GM18861 (cell line): ENCODE measurements around the gene NDUFA13.
A peak's percentile ranks its signal among the peaks of the same experiment; 100 is the strongest.
"Not testable (repeated sequence)": the region's sequence is repeated elsewhere in the genome, so short reads cannot be mapped to it uniquely, and the experiment has no call there.

Source experiments
- ATAC-seq: cut with Tn5 transposase; IDR thresholded peaks from one replicate; pipeline ENCODE4 v1.9.1; 2021; ENCODE audit not compliant: unreplicated experiment

Gene NDUFA13

GRCh38 chr19:19515642-19516519 lies at the start of gene NDUFA13:
Gene NDUFA13, plus strand, starts transcription at chr19:19516225. Its CDS starts 14 bp downstream, at chr19:19516239.
- ATAC-seq = peak; percentile 82

- ATAC-seq = no peak
Measured at GRCh38 chr19:19468424-19469050, 47.5 kb upstream of the NDUFA13 start.

GRCh38 chr19:19470579-19470978 lies 45.4 kb upstream of the NDUFA13 start:
- no peak for ATAC-seq

- ATAC-seq = no peak
Measured at GRCh38 chr19:19471682-19472081, 44.3 kb upstream of the NDUFA13 start.

- not testable (repeated sequence) for ATAC-seq
Measured at GRCh38 chr19:19472106-19472505, 43.9 kb upstream of the NDUFA13 start.

- ATAC-seq = no peak
Measured at GRCh38 chr19:19475015-19475765, 40.8 kb upstream of the NDUFA13 start.

GRCh38 chr19:19475849-19476828 lies 39.9 kb upstream of the NDUFA13 start:
- no peak for ATAC-seq

GRCh38 chr19:19477705-19478383 lies 38.2 kb upstream of the NDUFA13 start:
- ATAC-seq = no peak

GRCh38 chr19:19480688-19481087 lies 35.3 kb upstream of the NDUFA13 start:
- no peak for ATAC-seq

GRCh38 chr19:19482809-19483596 lies 33.0 kb upstream of the NDUFA13 start:
- ATAC-seq = no peak

GRCh38 chr19:19485161-19485997 lies 30.6 kb upstream of the NDUFA13 start:
- peak; percentile 31 for ATAC-seq

GRCh38 chr19:19485998-19486290 lies 30.1 kb upstream of the NDUFA13 start:
- ATAC-seq = no peak

- no peak for ATAC-seq
Measured at GRCh38 chr19:19486343-19487076, 29.5 kb upstream of the NDUFA13 start.

- ATAC-seq = no peak
Measured at GRCh38 chr19:19487077-19487949, 28.7 kb upstream of the NDUFA13 start.

GRCh38 chr19:19487950-19488874 lies 27.8 kb upstream of the NDUFA13 start:
- ATAC-seq = no peak
